Measurements from ENCODE around the gene FBXL16.

- TF ChIP-seq CTCF (IDR thresholded peaks at IDR 0.05; ENCODE audit: borderline replicate concordance, extremely low read depth, low read length, poor library complexity, severe bottlenecking) = no peak
- no peak for TF ChIP-seq EZH2 (IDR thresholded peaks at IDR 0.05; ENCODE audit: borderline replicate concordance, low read depth, low read length, severe bottlenecking)
Observed at GRCh38 chr16:684961-685696, 20.5 kb downstream of the FBXL16 start.
